WI38 (cell line): ENCODE results near the gene XPA.

Source experiments
- H3K4me3 ChIP-seq: 2 replicates; pipeline ENCODE4 v1.5.1; 2011; ENCODE audit warnings: low read depth, mild to moderate bottlenecking, control low read depth, low read length
- CTCF ChIP-seq: IDR thresholded peaks from 2 replicates; pipeline ENCODE4 v1.5.1; 2012; ENCODE audit warnings: low read depth, mild to moderate bottlenecking, control low read depth, low read length

XPA gene

GRCh38 chr9:97668485-97668884 is 28.7 kb downstream of the XPA start:
- TF ChIP-seq CTCF: no peak

GRCh38 chr9:97666907-97667686 is 30.0 kb downstream of the XPA start:
- TF ChIP-seq CTCF: no peak
- no peak overlapping the region for H3K4me3 ChIP-seq

More at GRCh38 chr9:97668485-97668884, 28.7 kb downstream of the XPA start:
- no peak overlapping the region for H3K4me3 ChIP-seq

DNA sequence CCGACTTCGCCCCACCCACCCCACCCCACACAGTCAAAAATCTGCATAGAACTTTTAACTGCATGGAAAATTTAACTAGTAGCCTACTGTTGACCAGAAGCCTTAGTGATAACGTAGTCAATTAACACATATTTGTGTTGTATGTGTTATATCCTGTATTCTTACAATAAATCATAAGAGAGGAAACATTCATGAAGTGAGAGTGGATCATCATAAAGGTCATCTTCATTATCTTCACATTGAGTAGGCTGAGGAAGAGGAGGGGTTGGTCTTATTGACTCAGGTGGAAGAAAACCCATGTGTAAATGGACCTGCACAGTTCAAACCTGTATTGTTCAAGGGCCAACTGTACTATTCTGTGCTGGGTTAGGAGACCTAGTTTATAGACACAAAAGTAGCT is 31.4 kb downstream of the XPA start:
- H3K4me3 ChIP-seq: no peak overlapping the region
- TF ChIP-seq CTCF: no peak

DNA sequence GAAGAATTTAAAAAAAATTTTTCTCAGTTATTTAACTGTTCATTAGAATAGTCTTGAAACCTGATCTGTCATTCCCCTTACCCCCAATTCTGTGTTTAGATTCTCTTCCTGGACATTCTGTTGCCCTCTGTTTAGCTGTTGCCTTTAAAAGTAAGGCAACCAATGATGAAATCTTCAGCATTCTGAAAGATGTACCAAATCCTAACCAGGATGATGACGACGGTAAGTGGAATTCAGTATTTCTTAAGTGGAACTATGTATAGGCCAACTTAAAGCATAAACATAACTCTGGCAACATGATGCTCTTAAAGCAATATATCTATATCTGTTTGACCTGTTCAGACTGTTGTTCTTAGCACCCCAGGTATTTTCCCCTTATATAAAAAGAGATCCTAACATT is 36.3 kb downstream of the XPA start:
- TF ChIP-seq CTCF: no peak
- H3K4me3 ChIP-seq: no peak overlapping the region

GRCh38 chr9:97660340-97660739 is 36.8 kb downstream of the XPA start:
- H3K4me3 ChIP-seq: no peak overlapping the region
- TF ChIP-seq CTCF: no peak

GRCh38 chr9:97659771-97660170 is 37.4 kb downstream of the XPA start:
- TF ChIP-seq CTCF: no peak

GRCh38 chr9:97658707-97659106 is 38.4 kb downstream of the XPA start:
- no peak overlapping the region for H3K4me3 ChIP-seq
- TF ChIP-seq CTCF: no peak

More at GRCh38 chr9:97659771-97660170, 37.4 kb downstream of the XPA start:
- H3K4me3 ChIP-seq: no peak overlapping the region
